GM10266 (cell line): Measurements from ENCODE around the gene PTPMT1.

ENCODE experiments used
- DNase-seq: peaks from one replicate; pipeline ENCODE4 v3.0.0; 2012; ENCODE audit errors: extremely low spot score
- CTCF ChIP-seq: IDR thresholded peaks from 2 replicates; pipeline ENCODE4 v1.5.1; 2012; ENCODE audit warnings: mild to moderate bottlenecking, low read depth; ENCODE audit not compliant: control insufficient read depth, insufficient read depth; ENCODE audit errors: missing control alignments

Gene PTPMT1

GRCh38 chr11:47593492-47593933, 28.1 kb downstream of the PTPMT1 start:
- TF ChIP-seq CTCF: no peak
- DNase-seq: no peak

DNA sequence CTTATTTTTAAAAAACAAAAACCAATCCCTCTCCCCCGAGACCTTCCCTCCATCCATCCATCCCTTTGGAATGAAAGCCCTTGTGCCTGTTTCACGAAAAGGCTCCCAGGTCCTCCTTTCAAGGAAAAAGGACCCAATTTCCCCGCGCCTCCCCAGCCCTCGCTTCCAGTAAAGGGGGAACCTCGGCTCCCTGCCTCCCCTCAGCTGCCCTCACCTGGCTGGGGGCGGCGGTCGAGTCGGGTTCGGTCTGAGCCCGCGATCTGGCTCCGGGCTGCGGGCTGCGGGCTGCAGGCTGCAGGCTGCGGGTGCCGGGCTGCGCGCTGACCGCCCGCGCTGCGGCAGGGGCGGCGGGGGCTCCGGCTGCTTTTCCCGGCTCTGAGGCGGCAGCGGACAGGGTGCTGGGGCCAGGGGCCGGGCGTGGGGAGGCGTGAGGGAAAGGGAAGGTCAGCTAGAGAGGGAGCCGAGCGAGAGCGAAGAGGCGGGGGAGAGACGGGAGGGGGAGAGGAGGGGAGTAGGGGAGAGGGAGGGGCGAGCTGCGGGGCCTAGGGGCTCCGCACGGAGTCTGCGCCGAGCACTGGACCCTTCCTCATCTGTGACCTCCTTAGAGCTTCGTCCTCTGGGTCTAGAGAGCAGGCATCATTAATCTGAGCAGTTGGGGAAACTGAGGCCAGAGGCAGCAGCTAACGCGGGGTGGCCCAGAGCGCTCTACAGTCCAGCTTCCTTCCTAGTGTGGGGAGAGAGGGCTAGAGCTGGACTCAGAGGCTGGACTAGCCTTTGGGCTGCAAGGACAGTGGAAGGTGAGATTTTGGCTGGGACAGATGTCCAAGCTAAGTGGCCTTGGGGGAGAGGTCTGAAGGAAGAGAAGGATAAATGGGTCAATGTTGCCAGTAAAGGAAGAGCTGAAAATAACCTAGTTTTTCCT, 28.8 kb downstream of the PTPMT1 start, which contains the start of gene C1QTNF4:
C1QTNF4 (minus strand) TSS at position 478 of the 922 bp plus-strand sequence. CDS start 3,601 bp downstream, outside the sequence.
- TF ChIP-seq CTCF: no peak
- no peak for DNase-seq

DNA sequence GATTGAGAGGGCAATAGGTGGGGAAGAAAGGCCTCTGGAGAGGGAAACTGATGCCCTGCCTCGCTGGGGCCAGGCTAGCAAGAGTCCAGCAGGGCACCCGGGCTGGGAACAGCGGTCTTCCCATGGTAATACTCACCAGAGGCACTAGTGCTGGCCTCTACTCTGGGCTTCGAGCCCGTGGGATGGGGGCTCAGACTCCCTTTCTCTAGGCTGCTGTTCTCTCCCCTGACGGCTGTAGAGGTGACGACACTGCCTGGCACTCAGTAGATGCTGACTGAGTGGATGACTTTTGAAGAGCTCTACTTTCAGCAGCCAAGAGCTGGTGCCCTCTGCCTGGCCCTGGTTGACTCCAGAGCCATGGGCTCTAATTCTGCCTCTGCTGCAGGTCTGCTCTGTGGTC, 29.6 kb downstream of the PTPMT1 start:
- no peak for DNase-seq

DNA sequence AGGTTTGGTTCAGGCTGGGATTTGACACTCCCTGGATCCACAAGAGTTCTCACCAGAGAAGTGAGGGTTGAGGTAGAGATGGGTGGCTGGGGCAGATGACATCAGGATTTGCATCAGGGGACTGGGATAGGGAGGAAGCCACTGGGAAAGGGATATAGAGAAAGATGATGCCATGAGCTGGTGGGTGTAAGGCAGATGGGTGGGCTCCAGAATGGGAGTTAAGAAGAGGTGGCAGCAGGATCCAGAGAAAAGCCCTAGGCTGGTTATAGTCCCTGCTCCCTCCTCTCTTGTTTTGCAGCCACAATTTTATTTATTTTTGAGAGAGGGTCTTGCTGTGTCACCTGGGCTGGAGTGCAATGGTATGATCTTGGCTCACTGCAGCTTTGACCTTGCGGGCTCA, 30.6 kb downstream of the PTPMT1 start:
- no peak for TF ChIP-seq CTCF
- DNase-seq: no peak

More for the DNA sequence above, 29.6 kb downstream of the PTPMT1 start:
- no peak for TF ChIP-seq CTCF

GRCh38 chr11:47599902-47600301, 34.5 kb downstream of the PTPMT1 start:
- no peak for DNase-seq
- no peak for TF ChIP-seq CTCF

DNA sequence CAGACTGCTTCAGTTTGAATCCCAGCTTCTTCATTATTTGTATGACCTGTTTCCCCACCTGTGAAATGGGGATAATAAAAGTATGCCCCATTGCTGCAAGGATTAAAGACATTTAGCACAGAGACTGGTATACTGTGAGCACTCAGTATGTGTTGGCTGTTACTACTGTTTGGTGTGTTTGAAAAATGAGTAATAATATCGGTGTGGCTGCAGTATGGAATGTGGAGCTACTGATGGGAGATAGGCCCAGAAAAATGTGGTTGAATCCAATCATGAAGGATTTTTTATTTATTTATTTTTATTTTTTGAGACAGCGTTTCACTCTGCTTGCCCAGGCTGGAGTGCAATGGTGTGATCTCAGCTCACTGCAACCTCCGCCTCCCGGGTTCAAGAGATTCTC, 37.9 kb downstream of the PTPMT1 start:
- TF ChIP-seq CTCF: no peak
- DNase-seq: no peak

DNA sequence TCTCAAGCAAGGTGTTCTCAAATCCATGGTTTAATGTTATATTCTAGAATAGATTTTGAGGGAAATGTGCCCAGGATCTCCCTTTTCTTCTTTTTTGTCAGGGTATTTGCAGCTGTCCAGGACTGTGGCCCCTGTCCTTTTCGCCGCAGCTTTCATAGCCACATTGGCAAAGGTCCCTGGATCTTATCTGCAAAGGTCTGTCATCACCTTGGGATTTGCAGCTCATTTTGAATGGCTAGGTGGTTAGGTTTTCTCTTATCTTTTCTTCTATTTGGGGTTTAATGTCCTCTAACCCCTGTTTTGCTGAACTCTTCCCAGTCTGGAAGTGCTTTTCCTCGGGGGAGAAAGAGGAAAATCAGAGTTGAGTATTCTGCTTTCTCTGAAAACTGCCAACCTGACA, 40.5 kb downstream of the PTPMT1 start:
- no peak for DNase-seq
- no peak for TF ChIP-seq CTCF
